Tibial nerve (tissue), 4 donors: ENCODE measurements around the gene ZBED4. TPM values are rescaled to one million over a fixed set of nuclear protein-coding genes. Genes with fewer than 3 reads are reported as not detected.

Experiments used
- DNase-seq, 2 donors: peaks; one replicate each; pipeline ENCODE4 v3.0.0-alpha.2; 2019; ENCODE audit warnings: low spot score in 2 of 2
- H3K27ac ChIP-seq, 4 donors: fragments of 200-600 bp; sonication (generic) in 3 of 4; one replicate each; pipeline ENCODE4 v1.5.1; 2017 to 2019; ENCODE audit warnings: mild to moderate bottlenecking in 1 of 4
- H3K27me3 ChIP-seq, 2 donors: fragments of 200-600 bp; sonication (generic) in 1 of 2; one replicate each; pipeline versions ENCODE4 v1.5.1 to v1.6.0; 2017 to 2019
- H3K36me3 ChIP-seq, 3 donors: fragments of 200-600 bp; sonication (generic); one replicate each; pipeline ENCODE4 v1.5.1; 2018 to 2019
- H3K4me1 ChIP-seq, 4 donors: fragments of 200-600 bp; sonication (generic) in 3 of 4; one replicate each; pipeline ENCODE4 v1.5.1; 2017 to 2019
- H3K4me3 ChIP-seq, 4 donors: fragments of 200-600 bp; sonication (generic) in 3 of 4; one replicate each; pipeline ENCODE4 v1.5.1; 2017 to 2019; ENCODE audit warnings: mild to moderate bottlenecking in 1 of 4, moderate library complexity in 1 of 4
- H3K9me3 ChIP-seq, 4 donors: fragments of 200-600 bp; sonication (generic) in 3 of 4; one replicate each; pipeline ENCODE4 v1.5.1; 2017 to 2019
- EP300 ChIP-seq, 2 donors: sonication (generic); formaldehyde crosslinking; IDR thresholded peaks; one replicate each; pipeline ENCODE4 v1.6.1; 2017; ENCODE audit warnings: antibody characterized with exemption in 2 of 2, mild to moderate bottlenecking in 1 of 2
- POLR2A ChIP-seq, 2 donors: fragments of 450-650 bp; IDR thresholded peaks; one replicate each; pipeline ENCODE4 v1.6.1; 2017; ENCODE audit warnings: antibody characterized with exemption in 2 of 2, mild to moderate bottlenecking in 2 of 2, moderate library complexity in 2 of 2
- WGBS, 2 donors: methylation state at CpG; one replicate each; pipeline ENCODE4 v1.1.5; 2018; 5-methylcytosine and 5-hydroxymethylcytosine counted together
- total RNA-seq, 4 donors: library from RNA; depleted of rRNA; stranded (reverse); fragments of >200 nt; gene quantifications; one replicate each; pipeline ENCODE4 v1.1.0, GENCODE V29; 2016
- TF ChIP-seq, protein P1 (sequence below), 5 experiments: fragments of 200-600 bp in 3 of 5; fragments of 450-650 bp in 2 of 5; sonication (generic) in 3 of 5; IDR thresholded peaks; one replicate each; pipeline ENCODE4 v1.5.1; 2016 to 2019; ENCODE audit warnings: antibody characterized with exemption in 5 of 5, mild to moderate bottlenecking in 3 of 5, moderate library complexity in 2 of 5

ZBED4 gene
- total RNA-seq, 4 donors from 2014 or later: 5.9 to 12.3 (median 7.3) TPM

GRCh38 chr22:49903322-49904039 is 49.8 kb downstream of the ZBED4 start:
- Histone ChIP-seq H3K36me3 (peaks cover 3 to 96% (median 12%) of the 10 kb centered on the region in 3 donors), H3K4me1 (no peaks in the 10 kb centered on the region), H3K27ac (no peak overlapping the region), H3K4me3 (no peak overlapping the region), H3K9me3 (no peaks in the 10 kb centered on the region), H3K27me3 (no peaks in the 10 kb centered on the region)
- TF ChIP-seq EP300 (IDR thresholded peaks at IDR 0.05) (no peak), POLR2A (IDR thresholded peaks at IDR 0.05) (no peak)
- TF ChIP-seq, protein P1, sequence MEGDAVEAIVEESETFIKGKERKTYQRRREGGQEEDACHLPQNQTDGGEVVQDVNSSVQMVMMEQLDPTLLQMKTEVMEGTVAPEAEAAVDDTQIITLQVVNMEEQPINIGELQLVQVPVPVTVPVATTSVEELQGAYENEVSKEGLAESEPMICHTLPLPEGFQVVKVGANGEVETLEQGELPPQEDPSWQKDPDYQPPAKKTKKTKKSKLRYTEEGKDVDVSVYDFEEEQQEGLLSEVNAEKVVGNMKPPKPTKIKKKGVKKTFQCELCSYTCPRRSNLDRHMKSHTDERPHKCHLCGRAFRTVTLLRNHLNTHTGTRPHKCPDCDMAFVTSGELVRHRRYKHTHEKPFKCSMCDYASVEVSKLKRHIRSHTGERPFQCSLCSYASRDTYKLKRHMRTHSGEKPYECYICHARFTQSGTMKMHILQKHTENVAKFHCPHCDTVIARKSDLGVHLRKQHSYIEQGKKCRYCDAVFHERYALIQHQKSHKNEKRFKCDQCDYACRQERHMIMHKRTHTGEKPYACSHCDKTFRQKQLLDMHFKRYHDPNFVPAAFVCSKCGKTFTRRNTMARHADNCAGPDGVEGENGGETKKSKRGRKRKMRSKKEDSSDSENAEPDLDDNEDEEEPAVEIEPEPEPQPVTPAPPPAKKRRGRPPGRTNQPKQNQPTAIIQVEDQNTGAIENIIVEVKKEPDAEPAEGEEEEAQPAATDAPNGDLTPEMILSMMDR (IDR thresholded peaks at IDR 0.05): no peak
- no peak for DNase-seq
- 85 to 94% methylated on average over 9 to 14 of the region's 17 CpGs for WGBS, 2 donors

GRCh38 chr22:49904040-49904369 is 50.4 kb downstream of the ZBED4 start:
- Histone ChIP-seq H3K9me3 (no peaks in the 10 kb centered on the region), H3K27ac (no peak overlapping the region), H3K4me1 (no peaks in the 10 kb centered on the region), H3K27me3 (no peaks in the 10 kb centered on the region), H3K36me3 (peaks cover 3 to 96% (median 12%) of the 10 kb centered on the region in 3 donors), H3K4me3 (no peak overlapping the region)
- 87 to 98% methylated on average over 8 to 11 of the region's 11 CpGs for WGBS, 2 donors
- TF ChIP-seq, protein P1 (IDR thresholded peaks at IDR 0.05): no peak
- TF ChIP-seq EP300 (IDR thresholded peaks at IDR 0.05) (no peak), POLR2A (IDR thresholded peaks at IDR 0.05) (no peak)
- DNase-seq: no peak

- no peaks in the 10 kb centered on the region for H3K9me3 ChIP-seq
- no peak for DNase-seq
- H3K27ac ChIP-seq: no peak overlapping the region
- TF ChIP-seq, protein P1 (IDR thresholded peaks at IDR 0.05): no peak
- TF ChIP-seq EP300 (IDR thresholded peaks at IDR 0.05) (no peak), POLR2A (IDR thresholded peaks at IDR 0.05) (no peak)
- H3K4me1 ChIP-seq: no peaks in the 10 kb centered on the region
- no peaks in the 10 kb centered on the region for H3K27me3 ChIP-seq
- WGBS, 2 donors: 93 to 95% methylated on average over 18 of the region's 18 CpGs
- H3K4me3 ChIP-seq: no peak overlapping the region
- peaks cover 3 to 96% (median 12%) of the 10 kb centered on the region in 3 donors for H3K36me3 ChIP-seq
Measured at GRCh38 chr22:49905465-49905864, 51.8 kb downstream of the ZBED4 start.

DNA sequence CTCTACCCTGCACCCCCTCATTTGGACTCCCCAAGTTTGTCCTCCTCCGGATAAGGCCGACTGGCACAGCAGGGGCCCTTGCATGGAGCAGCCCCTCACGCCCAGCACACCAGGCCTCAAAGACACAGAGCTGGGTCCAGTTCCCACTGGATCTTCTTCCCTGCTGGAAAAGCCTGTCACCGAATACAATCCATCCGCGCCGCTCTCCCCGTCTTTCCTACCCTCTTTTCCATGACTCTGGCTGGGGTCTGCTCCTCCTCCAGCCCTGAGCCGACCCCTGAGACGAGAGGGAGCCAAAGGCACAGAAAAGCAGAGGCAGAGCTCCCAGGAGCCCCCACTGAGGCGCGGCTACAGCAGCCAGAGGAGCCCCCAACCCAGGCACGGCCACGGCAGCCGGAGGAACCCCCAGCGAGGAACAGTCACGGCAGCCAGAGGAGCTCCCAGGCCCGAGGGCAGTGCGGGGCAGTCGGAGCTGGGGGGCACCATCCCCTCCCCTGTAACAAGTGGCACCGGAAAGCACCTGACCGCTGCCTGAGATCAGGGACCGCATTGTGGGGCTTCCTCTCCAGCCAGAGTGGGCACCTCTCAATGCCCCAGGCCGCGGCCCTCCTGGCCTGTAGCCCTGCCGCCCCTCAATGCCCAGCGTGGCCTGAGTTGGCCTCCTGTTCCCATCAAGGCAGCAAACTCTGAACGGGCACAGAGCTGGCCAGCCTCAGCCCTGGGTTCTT is 52.6 kb downstream of the ZBED4 start:
- Histone ChIP-seq H3K9me3 (no peaks in the 10 kb centered on the region), H3K27me3 (no peaks in the 10 kb centered on the region), H3K4me3 (no peak overlapping the region), H3K4me1 (no peaks in the 10 kb centered on the region), H3K36me3 (peaks cover 3 to 96% (median 12%) of the 10 kb centered on the region in 3 donors), H3K27ac (no peak overlapping the region)
- WGBS, 2 donors: 91 to 92% methylated on average over 25 to 27 of the region's 28 CpGs
- no peak for DNase-seq
- TF ChIP-seq, protein P1 (IDR thresholded peaks at IDR 0.05): no peak
- no peak for TF ChIP-seq POLR2A (IDR thresholded peaks at IDR 0.05)
- TF ChIP-seq EP300 (IDR thresholded peaks at IDR 0.05): no peak

GRCh38 chr22:49906799-49907290 is 53.2 kb downstream of the ZBED4 start:
- Histone ChIP-seq H3K36me3 (peaks cover 3 to 96% (median 12%) of the 10 kb centered on the region in 3 donors), H3K27ac (no peak overlapping the region), H3K4me1 (no peaks in the 10 kb centered on the region), H3K9me3 (no peaks in the 10 kb centered on the region), H3K4me3 (no peak overlapping the region), H3K27me3 (no peaks in the 10 kb centered on the region)
- no peak for TF ChIP-seq EP300 (IDR thresholded peaks at IDR 0.05)
- TF ChIP-seq POLR2A (IDR thresholded peaks at IDR 0.05): no peak
- TF ChIP-seq, protein P1 (IDR thresholded peaks at IDR 0.05): no peak
- no peak for DNase-seq
- 91 to 95% methylated on average over 12 to 14 of the region's 14 CpGs for WGBS, 2 donors
